K562 (cell line): ENCODE results near the gene MID1IP1. TPM values are rescaled to one million over a fixed set of nuclear protein-coding genes. Genes with fewer than 3 reads are reported as not detected.

Experiments used
- ATF2 ChIP-seq: sonication (generic); formaldehyde crosslinking; IDR thresholded peaks from 2 replicates; pipeline ENCODE4 v1.8.1; 2022; ENCODE audit warnings: missing genetic modification reagents
- EGR1 ChIP-seq: fragments of 450-650 bp; conservative IDR thresholded peaks from 2 replicates; pipeline ENCODE4 v1.6.1; 2017; ENCODE audit warnings: mild to moderate bottlenecking
- LCOR ChIP-seq: sonication (generic); formaldehyde crosslinking; IDR thresholded peaks from 2 replicates; pipeline ENCODE4 v1.8.0; 2022; ENCODE audit warnings: mild to moderate bottlenecking, missing genetic modification reagents
- MBD2 ChIP-seq: sonication (generic); IDR thresholded peaks from 2 replicates; pipeline ENCODE4 v1.6.1; 2016; ENCODE audit warnings: low read depth, borderline replicate concordance
- MLLT1 ChIP-seq, 2 experiments: fragments of 450-650 bp; IDR thresholded peaks; 2 replicates each; pipeline ENCODE4 v1.6.1; 2016
- NKRF ChIP-seq: fragments of 450-650 bp; IDR thresholded peaks from 2 replicates; pipeline ENCODE4 v1.6.1; 2016; ENCODE audit warnings: borderline replicate concordance
- NRF1 ChIP-seq, 2 experiments: fragments of 450-650 bp; IDR thresholded peaks in 1 of 2; conservative IDR thresholded peaks in 1 of 2; 2 replicates each; pipeline ENCODE4 v1.6.1; 2014; ENCODE audit warnings: mild to moderate bottlenecking in 2 of 2
- POLR2B ChIP-seq: fragments of 450-650 bp; IDR thresholded peaks from 2 replicates; pipeline ENCODE4 v1.6.1; 2018; ENCODE audit warnings: low read depth; ENCODE audit not compliant: partially characterized antibody
- RBBP5 ChIP-seq: fragments of 200-600 bp; sonication (generic); IDR thresholded peaks from 2 replicates; pipeline ENCODE4 v1.6.1; 2012; ENCODE audit warnings: borderline replicate concordance, mild to moderate bottlenecking, low read length, control low read depth, inconsistent platforms; ENCODE audit not compliant: insufficient read depth, poor library complexity, severe bottlenecking
- RNF2 ChIP-seq: sonication (generic); IDR thresholded peaks from 2 replicates; pipeline ENCODE4 v1.6.1; 2016
- TOE1 ChIP-seq, 2 experiments: fragments of 450-650 bp in 1 of 2; sonication (generic) in 1 of 2; formaldehyde crosslinking in 1 of 2; IDR thresholded peaks; 2 replicates each; pipeline versions ENCODE4 v1.7.1 to v1.8.0; 2016 to 2022; ENCODE audit warnings: borderline replicate concordance in 2 of 2, mild to moderate bottlenecking in 2 of 2, antibody characterized with exemption in 1 of 2, inconsistent platforms in 1 of 2, low read depth in 1 of 2, missing genetic modification reagents in 1 of 2, moderate library complexity in 1 of 2
- U2AF1 ChIP-seq: fragments of 200-400 bp; formaldehyde crosslinking; optimal IDR thresholded peaks from 2 replicates; pipeline ENCODE3; 2017; ENCODE audit warnings: mild to moderate bottlenecking, low read depth, low read length, moderate library complexity
- UBTF ChIP-seq, 2 experiments: IDR thresholded peaks; 2 replicates each; pipeline ENCODE4 v1.6.1; 2012; ENCODE audit warnings: improper control_type of control experiment in 2 of 2, low read depth in 2 of 2, low read length in 2 of 2, borderline replicate concordance in 1 of 2
- USF2 ChIP-seq: sonication (generic); formaldehyde crosslinking; IDR thresholded peaks from 2 replicates; pipeline ENCODE4 v1.5.0; 2020; ENCODE audit warnings: missing genetic modification reagents
- ZBTB7A ChIP-seq: IDR thresholded peaks from 2 replicates; pipeline ENCODE4 v1.6.1; 2011; ENCODE audit warnings: low read depth, mild to moderate bottlenecking, low read length, moderate library complexity, borderline replicate concordance; ENCODE audit not compliant: control insufficient read depth
- ZEB2 ChIP-seq: fragments of 450-650 bp; IDR thresholded peaks from 2 replicates; pipeline ENCODE4 v1.6.1; 2016
- ZNF584 ChIP-seq: fragments of 200-800 bp; sonication (Bioruptor generic); IDR thresholded peaks from 2 replicates; pipeline ENCODE4 v1.6.1; 2016; ENCODE audit warnings: low read depth, mild to moderate bottlenecking, missing genetic modification characterization, missing compliant biosample characterization
- polyA plus RNA-seq, 8 experiments: library from polyadenylated mRNA; depleted of rRNA in 4 of 8; stranded (reverse) in 5 of 8; unstranded in 3 of 8; fragments of >200 nt; fragmentation: Nextera tagmentation in 2 of 8; fragmentation: Illumina TruSeq in 1 of 8; extraction: Ambion mirVana in 2 of 8; extraction: Trizol in 1 of 8; gene quantifications; 2 replicates each; pipeline versions ENCODE4 v1.2.1 to v1.2.3, GENCODE V29; 2011 to 2014; ENCODE audit warnings: inconsistent platforms in 1 of 8, missing spikeins in 1 of 8
- total RNA-seq, 7 experiments: library from RNA; depleted of rRNA in 6 of 7; stranded (reverse); fragments of >200 nt in 6 of 7; fragmentation: Illumina TruSeq in 2 of 7; extraction: Trizol in 2 of 7; gene quantifications; 2 replicates each; pipeline versions ENCODE4 v1.2.1 to v1.2.3, GENCODE V29; 2011 to 2021; ENCODE audit warnings: low replicate concordance in 1 of 7

The MID1IP1 gene
- total and polyA plus RNA-seq, 9 of the 15 experiments (the other 6 are each of a cell fraction or from before 2014, with no cell fraction given): 0.51 to 102 (median 27.5) TPM

- TF ChIP-seq NKRF: peak; percentile 77
- peak; percentile 8 for TF ChIP-seq RBBP5
- no peak for TF ChIP-seq RNF2
- TF ChIP-seq ZEB2: no peak
- TF ChIP-seq ATF2 (CRISPR knock-in tag): no peak
- no peak for TF ChIP-seq ZNF584 (CRISPR knock-in tag)
- TF ChIP-seq POLR2B: peak; percentile 92
- peak; percentile 77 for TF ChIP-seq USF2 (CRISPR knock-in tag)
- TF ChIP-seq TOE1 (IDR thresholded peaks at IDR 0.05; ENCODE audit: borderline replicate concordance): peak; percentile 17; the same call in 1 of the 2 replicates
- no peak for TF ChIP-seq TOE1 (CRISPR knock-in tag; IDR thresholded peaks at IDR 0.05; ENCODE audit: borderline replicate concordance, low read depth)
- TF ChIP-seq U2AF1: no peak
- no peak for TF ChIP-seq LCOR (CRISPR knock-in tag)
- peak in 1 of 2 experiments; percentile 58; a peak in 1 of 4 replicates for TF ChIP-seq UBTF (IDR thresholded peaks at IDR 0.05; ENCODE audit: borderline replicate concordance in 1 of 2, low read depth in 2 of 2, low read length in 2 of 2)
- peak; percentile 89 to 92 for TF ChIP-seq MLLT1 (IDR thresholded peaks at IDR 0.05)
- TF ChIP-seq EGR1: 0 out of 2 replicates have a peak, but pooled peaks have one; percentile 16
- peak; percentile 37; the same call in 1 of the 2 replicates for TF ChIP-seq ZBTB7A
- peak; percentile 52; the same call in 1 of the 2 replicates for TF ChIP-seq MBD2
- TF ChIP-seq NRF1 (conservative IDR thresholded peaks at IDR 0.05 in 1 of 2, IDR thresholded peaks at IDR 0.05 in 1 of 2): peak; percentile 64 to 71
These were observed at the start of gene MID1IP1 (continued) for GRCh38 chrX:38800981-38801845.
